Measurements from ENCODE around the gene SMIM9. TPM values are rescaled to one million over a fixed set of nuclear protein-coding genes. Genes with fewer than 3 reads are reported as not detected.
"Not testable (repeated sequence)": the region's sequence is repeated elsewhere in the genome, so short reads cannot be mapped to it uniquely, and the experiment has no call there.

SMIM9 gene
- total RNA-seq (2014; rRNA removed; shearing (Covaris generic)) = not detected in 2 replicates

- DNase-seq (ENCODE audit: low read depth) = no peak
These were observed at the start of gene SMIM9 for GRCh38 chrX:154834562-154834961. Gene SMIM9 (minus strand): TSS chrX:154834662. CDS start chrX:154830856, 3,806 bp downstream.

DNA sequence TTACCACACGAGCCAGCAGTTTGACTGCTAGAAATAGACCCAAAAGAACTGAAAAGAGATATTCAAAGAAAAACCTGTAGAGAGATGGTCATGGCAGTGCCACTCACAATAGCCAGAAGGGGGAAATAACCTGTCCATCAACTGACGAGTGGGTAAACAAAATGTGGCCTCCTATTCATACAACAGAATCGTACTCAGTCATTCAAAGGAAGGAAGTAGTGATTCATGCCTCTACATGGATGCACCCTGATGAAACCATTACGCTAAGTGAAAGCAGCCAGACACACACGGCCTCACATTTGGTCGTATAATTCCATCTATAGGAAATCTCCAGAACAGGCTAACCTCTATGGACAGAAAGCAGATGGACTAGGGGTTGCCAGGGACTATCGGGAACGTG lies 49.6 kb upstream of the SMIM9 start:
- not testable (repeated sequence) for DNase-seq (ENCODE audit: low read depth)

GRCh38 chrX:154873329-154873728 lies 38.9 kb upstream of the SMIM9 start:
- DNase-seq (ENCODE audit: low read depth) = no peak

DNA sequence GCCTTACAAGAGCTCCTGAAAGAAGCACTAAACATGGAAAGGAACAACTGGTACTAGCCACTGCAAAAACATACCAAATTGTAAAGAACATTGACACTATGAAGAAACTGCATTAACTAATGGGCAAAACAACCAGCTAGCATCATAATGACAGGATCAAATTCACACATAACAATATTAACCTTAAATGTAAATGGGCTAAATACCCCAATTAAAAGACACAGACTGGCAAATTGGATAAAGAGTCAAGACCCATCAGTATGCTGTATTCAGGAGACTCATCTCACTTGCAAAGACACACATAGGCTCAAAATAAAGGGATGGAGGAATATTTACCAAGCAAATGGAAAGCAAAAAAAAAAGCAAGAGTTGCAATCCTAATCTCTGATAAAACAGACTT lies 34.1 kb upstream of the SMIM9 start:
- not testable (repeated sequence) for DNase-seq (ENCODE audit: low read depth)

DNA sequence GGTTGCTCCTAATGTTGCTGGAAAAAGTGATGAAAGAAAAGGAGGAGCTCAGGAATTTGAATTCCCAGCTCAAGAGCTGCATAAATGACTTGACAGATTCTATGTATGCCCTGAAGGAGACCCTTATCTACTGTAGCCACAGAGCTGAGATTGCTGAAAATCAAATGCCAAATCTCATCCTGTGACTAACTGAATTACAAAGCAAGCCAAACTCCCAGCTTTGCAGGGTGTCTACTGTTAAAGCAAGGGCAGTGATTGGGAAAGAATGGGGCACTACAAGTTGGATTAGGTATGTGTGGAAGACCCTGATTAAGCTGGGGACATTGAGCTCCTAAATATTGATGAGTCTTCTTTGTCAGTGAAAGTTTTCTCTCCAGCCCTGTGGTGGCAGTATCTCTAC lies 20.8 kb upstream of the SMIM9 start:
- DNase-seq (ENCODE audit: low read depth) = no peak

- no peak for DNase-seq (ENCODE audit: low read depth)
These were observed 16.6 kb upstream of the SMIM9 start for GRCh38 chrX:154850957-154851611.

DNA sequence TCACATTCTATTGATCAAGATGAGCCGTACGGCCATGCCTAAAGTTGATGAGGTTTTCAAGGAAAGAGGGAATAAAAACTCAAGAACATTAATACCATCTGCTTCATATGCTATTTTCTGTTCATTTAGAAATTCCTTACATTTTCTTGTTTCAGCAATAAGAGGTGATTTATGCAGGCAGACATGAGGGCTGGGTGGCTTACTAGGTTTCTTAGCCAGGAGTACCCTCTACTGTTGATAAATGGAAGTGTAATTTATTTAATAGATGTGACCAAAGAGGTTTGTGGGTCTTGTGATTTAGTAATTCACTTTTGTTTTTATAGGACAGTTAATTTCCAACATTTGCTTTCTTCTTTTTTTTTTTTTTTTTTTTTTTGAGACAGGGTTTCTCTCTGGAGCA lies 6.4 kb upstream of the SMIM9 start:
- peak; percentile 68 for DNase-seq (ENCODE audit: low read depth)

- DNase-seq (ENCODE audit: low read depth) = no peak
These were observed 1.7 kb upstream of the SMIM9 start for GRCh38 chrX:154836163-154836562.

GRCh38 chrX:154833746-154834274 lies 652 bp downstream of the SMIM9 start:
- DNase-seq (ENCODE audit: low read depth) = no peak

DNA sequence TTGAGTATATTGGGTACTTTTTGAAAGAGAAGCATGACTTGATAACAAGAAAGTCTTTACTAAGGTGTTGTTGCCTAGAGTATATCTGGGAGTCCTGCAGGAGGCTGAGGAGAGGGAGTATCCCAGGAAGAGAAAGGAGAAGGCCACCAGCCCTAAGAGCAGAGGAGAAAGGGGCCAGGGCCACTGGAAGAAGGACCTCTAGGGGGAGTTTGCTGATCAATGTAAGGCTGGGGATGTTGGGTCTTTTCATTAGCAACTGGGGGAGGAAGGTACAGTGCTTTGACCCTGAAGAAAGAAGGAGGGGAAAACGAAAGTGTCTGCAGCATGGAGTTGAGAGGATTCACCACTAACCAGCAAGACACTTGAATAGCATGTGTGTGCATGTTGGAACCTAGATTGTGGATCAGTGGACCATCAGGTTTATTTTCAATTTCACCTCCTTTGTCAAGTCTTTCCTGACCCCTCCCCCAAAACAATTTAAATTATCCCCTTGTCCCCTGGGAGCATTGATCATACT lies 4.5 kb downstream of the SMIM9 start:
- DNase-seq (ENCODE audit: low read depth) = no peak

GRCh38 chrX:154829134-154829533 lies 5.3 kb downstream of the SMIM9 start:
- no peak for DNase-seq (ENCODE audit: low read depth)

DNA sequence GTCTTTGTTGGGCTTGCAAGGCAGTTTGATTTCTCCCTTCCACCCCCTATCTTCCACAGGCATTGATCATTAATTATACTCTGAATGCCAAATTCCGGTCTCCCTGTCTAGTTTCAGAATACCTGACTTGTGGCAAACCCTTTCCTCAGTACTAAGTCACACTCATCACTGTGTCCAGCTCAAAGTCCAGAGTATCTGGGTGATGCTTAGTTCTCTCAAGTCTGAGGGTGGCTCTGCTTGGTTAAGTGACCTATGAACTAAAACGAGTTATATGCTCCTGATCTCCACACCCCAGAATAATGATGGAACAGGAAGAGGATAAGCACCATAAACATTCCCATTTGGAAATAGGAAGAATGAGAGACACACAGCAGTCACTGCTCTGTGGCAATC lies 6.5 kb downstream of the SMIM9 start:
- no peak for DNase-seq (ENCODE audit: low read depth)

- no peak for DNase-seq (ENCODE audit: low read depth)
These were observed 7.1 kb downstream of the SMIM9 start for GRCh38 chrX:154827194-154828015.

- not testable (repeated sequence) for DNase-seq (ENCODE audit: low read depth)
These were observed 8.9 kb downstream of the SMIM9 start for GRCh38 chrX:154825586-154825985.

GRCh38 chrX:154824638-154825037 lies 9.8 kb downstream of the SMIM9 start:
- no peak for DNase-seq (ENCODE audit: low read depth)

DNA sequence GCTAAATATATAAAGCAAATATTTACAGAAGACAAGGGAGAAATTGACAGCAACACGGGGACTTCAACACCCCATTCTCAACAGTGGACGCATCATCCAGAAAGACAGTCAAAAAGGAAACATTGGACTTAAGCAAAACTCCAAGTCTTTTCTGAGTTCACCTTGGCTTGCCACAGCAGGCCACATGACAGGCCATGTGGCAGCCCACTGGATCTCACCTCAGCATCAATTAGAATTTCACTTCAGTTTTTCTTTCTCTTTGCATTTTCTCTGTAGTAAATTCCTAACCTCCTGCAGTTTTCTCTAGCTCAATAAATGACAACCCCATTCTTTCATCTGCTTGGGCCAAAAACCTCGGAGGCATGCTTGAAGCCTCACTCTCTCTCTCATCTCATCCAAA lies 12.4 kb downstream of the SMIM9 start:
- DNase-seq (ENCODE audit: low read depth) = no peak

GRCh38 chrX:154821523-154821922 lies 12.9 kb downstream of the SMIM9 start:
- no peak for DNase-seq (ENCODE audit: low read depth)

- no peak for DNase-seq (ENCODE audit: low read depth)
These were observed 14.6 kb downstream of the SMIM9 start for GRCh38 chrX:154819771-154820341.

GRCh38 chrX:154818916-154819770 lies 15.3 kb downstream of the SMIM9 start:
- DNase-seq (ENCODE audit: low read depth) = no peak

GRCh38 chrX:154817048-154817618 lies 17.3 kb downstream of the SMIM9 start:
- not testable (repeated sequence) for DNase-seq (ENCODE audit: low read depth)

GRCh38 chrX:154816326-154816898 lies 18.1 kb downstream of the SMIM9 start:
- not testable (repeated sequence) for DNase-seq (ENCODE audit: low read depth)

All from M059J (cell line).